ENCODE data around the gene NDUFA8. TPM values are rescaled to one million over a fixed set of nuclear protein-coding genes. Genes with fewer than 3 reads are reported as not detected.

Gene NDUFA8
- total RNA-seq, 1 experiment from 2014 or later: 60.7 TPM

- no peaks in the 10 kb centered on the region for H3K79me2 ChIP-seq (ENCODE audit: insufficient read depth, low read length)
- no peak overlapping the region for H2AK5ac ChIP-seq (ENCODE audit: insufficient read length, low read length)
- no peak overlapping the region for H2BK5ac ChIP-seq (ENCODE audit: insufficient read length, low read length)
- no peak overlapping the region for H3K23ac ChIP-seq (ENCODE audit: insufficient read length, low read depth, low read length)
- no peak overlapping the region for H2BK12ac ChIP-seq (ENCODE audit: insufficient read length, low read depth, low read length)
- no peak overlapping the region for H3K18ac ChIP-seq (ENCODE audit: insufficient read length, low read depth, low read length)
- no peak overlapping the region for H2BK20ac ChIP-seq (ENCODE audit: low read depth, low read length, poor library complexity, severe bottlenecking)
- TF ChIP-seq CTCF (conservative IDR thresholded peaks at IDR 0.05): no peak
- peaks cover 5% of the 10 kb centered on the region; the same call in 1 of the 2 replicates for H3K4me1 ChIP-seq (ENCODE audit: insufficient read depth, low read length)
- no peak overlapping the region for H4K91ac ChIP-seq (ENCODE audit: insufficient read length, low read depth, low read length)
- no peak for DNase-seq
- H3T11ph ChIP-seq (ENCODE audit: low read length): no peak overlapping the region
- no peak overlapping the region for H2AFZ ChIP-seq (ENCODE audit: low read length)
- H3K9ac ChIP-seq (ENCODE audit: extremely low read depth, insufficient read length, low read length): no peak overlapping the region
- no peak overlapping the region for H3K4me2 ChIP-seq (ENCODE audit: insufficient read depth, insufficient read length, low read length)
- Mint-ChIP-seq H3K4me3 (no peak overlapping the region), H3K9me3 (no peaks in the 10 kb centered on the region), H3K36me3 (ENCODE audit: insufficient read depth in 1 of 3, low read depth in 3 of 3) (no peaks in the 10 kb centered on the region), H3K4me1 (peaks cover 40 to 64% of the 10 kb centered on the region in 2 experiments), H3K27ac (no peak overlapping the region), H3K27me3 (ENCODE audit: low read depth) (peaks cover 2% of the 10 kb centered on the region)
- no peaks in the 10 kb centered on the region for H3K23me2 ChIP-seq (ENCODE audit: insufficient read length, low read depth, low read length, poor library complexity, severe bottlenecking)
- no peak overlapping the region for H2BK15ac ChIP-seq (ENCODE audit: low read depth, low read length)
- H4K8ac ChIP-seq (replicated peaks; ENCODE audit: insufficient read length, low read depth, low read length): no peak overlapping the region
- H2BK120ac ChIP-seq (ENCODE audit: low read depth, low read length, poor library complexity, severe bottlenecking): no peak overlapping the region
- WGBS (ENCODE audit: extremely low coverage, insufficient read length, low lambda C conversion rate): no CpG with 5 or more reads among the region's 9 CpGs
- no peaks in the 10 kb centered on the region for H3K79me1 ChIP-seq (ENCODE audit: insufficient read depth, low read depth, low read length, poor library complexity, severe bottlenecking)
- H3K14ac ChIP-seq (ENCODE audit: insufficient read depth, low read length): no peak overlapping the region
- no peaks in the 10 kb centered on the region for H3K9me3 ChIP-seq (ENCODE audit: control insufficient read depth, low read depth, low read length)
- H3K27me3 ChIP-seq (ENCODE audit: insufficient read depth, low read length): no peaks in the 10 kb centered on the region
- H4K5ac ChIP-seq (ENCODE audit: insufficient read length, low read depth, low read length): no peak overlapping the region
- H3K27ac ChIP-seq (ENCODE audit: insufficient read length, low read depth, low read length): no peak overlapping the region
- no peak overlapping the region for H3K4ac ChIP-seq (ENCODE audit: low read depth, low read length)
- no peaks in the 10 kb centered on the region for H4K20me1 ChIP-seq (ENCODE audit: control insufficient read depth, insufficient read depth, insufficient read length)
- no peak overlapping the region for H3K56ac ChIP-seq (ENCODE audit: insufficient read length, low read depth, low read length)
Measured at GRCh38 chr9:122111413-122112085, 48.0 kb downstream of the NDUFA8 start.

Data from H9 (cell line).